ENCODE data around the gene COL23A1. TPM values are rescaled to one million over a fixed set of nuclear protein-coding genes. Genes with fewer than 3 reads are reported as not detected.
A peak's percentile ranks its signal among the peaks of the same experiment; 100 is the strongest.

Gene COL23A1
- total RNA-seq, 1 experiment from 2014 or later, result 0.08 TPM

- DNase-seq (ENCODE audit: low spot score), result no peak
These were observed 250.9 kb downstream of the COL23A1 start for GRCh38 chr5:178339272-178339671.

- DNase-seq (ENCODE audit: low spot score), result no peak
These were observed 251.4 kb downstream of the COL23A1 start for GRCh38 chr5:178338750-178339144.

- no peak for DNase-seq (ENCODE audit: low spot score)
These were observed 252.0 kb downstream of the COL23A1 start for GRCh38 chr5:178338126-178338749.

- DNase-seq (ENCODE audit: low spot score), result no peak
These were observed 252.9 kb downstream of the COL23A1 start for GRCh38 chr5:178337334-178337741.

GRCh38 chr5:178336889-178337288 lies 253.3 kb downstream of the COL23A1 start:
- no peak for DNase-seq (ENCODE audit: low spot score)

- DNase-seq (ENCODE audit: low spot score), result no peak
These were observed 254.7 kb downstream of the COL23A1 start for GRCh38 chr5:178335302-178336030.

- DNase-seq (ENCODE audit: low spot score), result no peak
These were observed 255.3 kb downstream of the COL23A1 start for GRCh38 chr5:178334861-178335260.

- DNase-seq (ENCODE audit: low spot score), result no peak
These were observed 256.2 kb downstream of the COL23A1 start for GRCh38 chr5:178333821-178334481.

- no peak for DNase-seq (ENCODE audit: low spot score)
These were observed 258.0 kb downstream of the COL23A1 start for GRCh38 chr5:178332210-178332641.

GRCh38 chr5:178331491-178331996 lies 258.6 kb downstream of the COL23A1 start:
- peak; percentile 67 for DNase-seq (ENCODE audit: low spot score)

- peak; percentile 45 for DNase-seq (ENCODE audit: low spot score)
These were observed 259.3 kb downstream of the COL23A1 start for GRCh38 chr5:178330791-178331404.

GRCh38 chr5:178328826-178329730 lies 261.1 kb downstream of the COL23A1 start:
- no peak for DNase-seq (ENCODE audit: low spot score)

GRCh38 chr5:178327931-178328711 lies 262.1 kb downstream of the COL23A1 start:
- DNase-seq (ENCODE audit: low spot score), result no peak

GRCh38 chr5:178327446-178327845 lies 262.7 kb downstream of the COL23A1 start:
- DNase-seq (ENCODE audit: low spot score), result no peak

- DNase-seq (ENCODE audit: low spot score), result no peak
These were observed 263.8 kb downstream of the COL23A1 start for GRCh38 chr5:178326374-178326715.

GRCh38 chr5:178325679-178326373 lies 264.4 kb downstream of the COL23A1 start:
- DNase-seq (ENCODE audit: low spot score), result no peak

- DNase-seq (ENCODE audit: low spot score), result no peak
These were observed 264.9 kb downstream of the COL23A1 start for GRCh38 chr5:178325311-178325678.

- no peak for DNase-seq (ENCODE audit: low spot score)
These were observed 265.5 kb downstream of the COL23A1 start for GRCh38 chr5:178324481-178325310.

GRCh38 chr5:178323961-178324360 lies 266.2 kb downstream of the COL23A1 start:
- no peak for DNase-seq (ENCODE audit: low spot score)
